Loucy (cell line): Measurements from ENCODE around the gene CORO7.

Source experiments
- CTCF ChIP-seq: fragments of 200-600 bp; sonication (generic); conservative IDR thresholded peaks from 2 replicates; pipeline ENCODE4 v1.5.1; 2014; ENCODE audit warnings: mild to moderate bottlenecking, antibody characterized with exemption, low read length
- EZH2phosphoT487 ChIP-seq: fragments of 200-600 bp; IDR thresholded peaks from 2 replicates; pipeline ENCODE4 v1.6.1; 2018; ENCODE audit warnings: antibody characterized with exemption, mild to moderate bottlenecking, moderate library complexity, borderline replicate concordance

DNA sequence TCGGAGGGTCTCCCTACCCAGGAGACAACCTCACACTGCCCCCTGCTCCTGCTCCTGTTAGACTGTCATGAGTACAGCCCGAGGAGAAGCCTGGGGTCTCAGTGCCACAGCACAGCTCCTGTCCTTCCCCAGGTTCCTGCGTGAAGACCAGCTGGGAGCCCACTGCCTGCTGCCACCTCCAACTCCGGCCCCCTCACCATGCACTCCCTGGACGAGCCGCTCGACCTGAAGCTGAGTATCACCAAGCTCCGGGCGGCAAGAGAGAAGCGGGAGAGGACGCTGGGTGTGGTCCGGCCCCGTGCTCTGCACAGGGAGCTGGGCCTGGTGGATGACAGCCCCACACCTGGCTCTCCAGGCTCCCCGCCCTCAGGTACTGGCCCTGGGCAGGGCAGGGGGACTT lies 84.3 kb downstream of the CORO7 start:
- TF ChIP-seq CTCF (no peak), EZH2phosphoT487 (no peak)
